Loucy (cell line): ENCODE measurements around the gene CELF2.

Source experiments
- EZH2phosphoT487 ChIP-seq: fragments of 200-600 bp; IDR thresholded peaks from 2 replicates; pipeline ENCODE4 v1.6.1; 2018; ENCODE audit warnings: antibody characterized with exemption, mild to moderate bottlenecking, moderate library complexity, borderline replicate concordance
- TF ChIP-seq, protein P1 (sequence below): fragments of 200-600 bp; sonication (generic); conservative IDR thresholded peaks from 2 replicates; pipeline ENCODE4 v1.5.1; 2014; ENCODE audit warnings: mild to moderate bottlenecking, antibody characterized with exemption, low read length

DNA sequence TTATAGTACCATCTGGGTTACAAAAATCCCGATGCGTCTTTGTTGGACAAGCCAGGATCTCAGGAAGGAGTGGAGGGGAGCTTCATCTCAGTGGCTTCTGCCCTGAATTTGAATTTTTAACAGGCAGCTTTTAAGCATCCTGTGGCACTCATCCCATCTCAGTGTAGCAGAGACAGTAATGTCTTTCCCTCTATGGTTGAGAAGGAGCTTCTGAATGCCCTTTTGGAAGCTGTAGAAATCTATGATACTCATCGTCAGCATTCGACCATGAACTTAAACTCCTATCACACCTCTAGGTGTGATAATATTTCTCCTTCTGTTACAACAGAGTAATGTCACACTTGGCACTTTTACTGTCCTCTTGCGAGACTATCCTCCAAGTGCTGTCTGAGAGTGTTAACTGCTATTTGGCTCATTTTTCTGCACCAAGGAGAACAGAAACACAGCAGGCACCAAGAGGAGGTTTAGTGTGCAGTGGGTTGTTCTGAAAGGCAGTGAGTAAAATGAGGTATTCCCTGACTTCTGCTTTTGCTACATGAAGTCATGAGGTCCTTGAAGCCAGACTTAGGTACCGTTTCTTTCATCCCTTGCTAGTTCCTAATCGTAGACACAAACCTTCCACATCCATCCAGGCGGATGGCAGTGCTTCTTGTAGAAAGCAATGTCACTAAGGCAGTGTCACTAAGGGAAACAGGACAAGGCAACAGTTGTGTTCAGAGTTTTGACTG, 177.4 kb downstream of the CELF2 start:
- TF ChIP-seq, protein P1, sequence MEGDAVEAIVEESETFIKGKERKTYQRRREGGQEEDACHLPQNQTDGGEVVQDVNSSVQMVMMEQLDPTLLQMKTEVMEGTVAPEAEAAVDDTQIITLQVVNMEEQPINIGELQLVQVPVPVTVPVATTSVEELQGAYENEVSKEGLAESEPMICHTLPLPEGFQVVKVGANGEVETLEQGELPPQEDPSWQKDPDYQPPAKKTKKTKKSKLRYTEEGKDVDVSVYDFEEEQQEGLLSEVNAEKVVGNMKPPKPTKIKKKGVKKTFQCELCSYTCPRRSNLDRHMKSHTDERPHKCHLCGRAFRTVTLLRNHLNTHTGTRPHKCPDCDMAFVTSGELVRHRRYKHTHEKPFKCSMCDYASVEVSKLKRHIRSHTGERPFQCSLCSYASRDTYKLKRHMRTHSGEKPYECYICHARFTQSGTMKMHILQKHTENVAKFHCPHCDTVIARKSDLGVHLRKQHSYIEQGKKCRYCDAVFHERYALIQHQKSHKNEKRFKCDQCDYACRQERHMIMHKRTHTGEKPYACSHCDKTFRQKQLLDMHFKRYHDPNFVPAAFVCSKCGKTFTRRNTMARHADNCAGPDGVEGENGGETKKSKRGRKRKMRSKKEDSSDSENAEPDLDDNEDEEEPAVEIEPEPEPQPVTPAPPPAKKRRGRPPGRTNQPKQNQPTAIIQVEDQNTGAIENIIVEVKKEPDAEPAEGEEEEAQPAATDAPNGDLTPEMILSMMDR, result no peak
- no peak for TF ChIP-seq EZH2phosphoT487
